HG03064 (cell line): ENCODE results near the gene LRRC4C.

Experiments used
- ATAC-seq: cut with Tn5 transposase; IDR thresholded peaks from one replicate; pipeline ENCODE4 v1.9.1; 2021; ENCODE audit warnings: low read depth; ENCODE audit not compliant: unreplicated experiment

LRRC4C gene

GRCh38 chr11:40161854-40162410 is 1297.5 kb downstream of the LRRC4C start:
- ATAC-seq = no peak

GRCh38 chr11:40160418-40160817 is 1299.0 kb downstream of the LRRC4C start:
- no peak for ATAC-seq

GRCh38 chr11:40149721-40150120 is 1309.7 kb downstream of the LRRC4C start:
- no peak for ATAC-seq

- ATAC-seq = no peak
These were observed 1318.9 kb downstream of the LRRC4C start for GRCh38 chr11:40140560-40140959.

GRCh38 chr11:40139536-40139935 is 1319.9 kb downstream of the LRRC4C start:
- no peak for ATAC-seq

GRCh38 chr11:40139066-40139465 is 1320.4 kb downstream of the LRRC4C start:
- no peak for ATAC-seq

- ATAC-seq = no peak
These were observed 1324.5 kb downstream of the LRRC4C start for GRCh38 chr11:40134820-40135570.

- no peak for ATAC-seq
These were observed 1326.0 kb downstream of the LRRC4C start for GRCh38 chr11:40133498-40133897.

- ATAC-seq = no peak
These were observed 1326.5 kb downstream of the LRRC4C start for GRCh38 chr11:40132912-40133311.

GRCh38 chr11:40130427-40130826 is 1329.0 kb downstream of the LRRC4C start:
- no peak for ATAC-seq

- no peak for ATAC-seq
These were observed 1330.2 kb downstream of the LRRC4C start for GRCh38 chr11:40129266-40129665.

GRCh38 chr11:40125054-40125453 is 1334.4 kb downstream of the LRRC4C start:
- no peak for ATAC-seq

GRCh38 chr11:40119661-40120060 is 1339.8 kb downstream of the LRRC4C start:
- no peak for ATAC-seq

GRCh38 chr11:40118780-40119179 is 1340.7 kb downstream of the LRRC4C start:
- ATAC-seq = no peak

GRCh38 chr11:40118026-40118425 is 1341.4 kb downstream of the LRRC4C start:
- no peak for ATAC-seq

GRCh38 chr11:40104941-40105550 is 1354.4 kb downstream of the LRRC4C start:
- ATAC-seq = no peak

- ATAC-seq = no peak
These were observed 1358.7 kb downstream of the LRRC4C start for GRCh38 chr11:40100781-40101180.

- ATAC-seq = no peak
These were observed 1359.3 kb downstream of the LRRC4C start for GRCh38 chr11:40100162-40100553.

- no peak for ATAC-seq
These were observed 1359.9 kb downstream of the LRRC4C start for GRCh38 chr11:40099426-40100161.

GRCh38 chr11:40095446-40095845 is 1364.0 kb downstream of the LRRC4C start:
- ATAC-seq = no peak

GRCh38 chr11:40094954-40095353 is 1364.5 kb downstream of the LRRC4C start:
- ATAC-seq = no peak
